Panc1 (cell line): ENCODE results near the gene SETD5. TPM values are rescaled to one million over a fixed set of nuclear protein-coding genes. Genes with fewer than 3 reads are reported as not detected.

Experiments
- ATAC-seq: fragments of 200-7000 bp; cut with Tn5 transposase; 2 replicates; pipeline ENCODE4 v1.9.1; 2020; ENCODE audit warnings: mild to moderate bottlenecking, moderate library complexity
- BruUV-seq: library from RNA; stranded (reverse); fragments of 400-500 nt; replicated peaks from 2 replicates; lab custom pipeline; 2021; lab: Mats Ljungman, UMichigan
- CTCF ChIA-PET: fragments of 300-600 bp; sonication (Branson Sonifier 250); formaldehyde crosslinking; loops from one replicate; lab custom pipeline; 2022; ENCODE audit warnings: antibody characterized with exemption; lab: Charles Lee
- POLR2A ChIA-PET: fragments of 300-600 bp; sonication (Branson Sonifier 250); formaldehyde crosslinking; loops from one replicate; lab custom pipeline; 2022; ENCODE audit warnings: antibody characterized with exemption; lab: Charles Lee
- DNase-seq: peaks from one replicate; pipeline ENCODE4 v3.0.0-alpha.2; 2010; ENCODE audit warnings: low read depth, low spot score
- H3K27ac ChIP-seq: 2 replicates; pipeline ENCODE4 v1.5.1; 2011; ENCODE audit warnings: mild to moderate bottlenecking, low read length, inconsistent platforms
- H3K27me3 ChIP-seq: fragments of 200-500 bp; sonication (Bioruptor generic); 2 replicates; pipeline ENCODE4 v1.6.0; 2014; ENCODE audit warnings: low read length, inconsistent platforms; ENCODE audit not compliant: control insufficient read depth, insufficient read depth
- H3K36me3 ChIP-seq: fragments of 200-500 bp; sonication (Bioruptor generic); 2 replicates; pipeline ENCODE4 v1.5.1; 2014; ENCODE audit warnings: inconsistent platforms, mild to moderate bottlenecking, low read length, moderate library complexity; ENCODE audit not compliant: control insufficient read depth, insufficient read depth
- H3K4me1 ChIP-seq: 2 replicates; pipeline ENCODE4 v1.5.1; 2011; ENCODE audit warnings: inconsistent platforms, mild to moderate bottlenecking, low read length, moderate library complexity; ENCODE audit not compliant: control insufficient read depth, insufficient read depth
- H3K4me3 ChIP-seq, 2 experiments: 2 replicates each; pipeline ENCODE4 v1.5.1; 2011 to 2012; ENCODE audit warnings: low read depth in 2 of 2, low read length in 2 of 2, mild to moderate bottlenecking in 2 of 2, inconsistent platforms in 1 of 2, moderate library complexity in 1 of 2
- H3K9me3 ChIP-seq: fragments of 200-500 bp; sonication (Bioruptor generic); 2 replicates; pipeline ENCODE4 v1.5.1; 2014; ENCODE audit warnings: low read depth, mild to moderate bottlenecking, inconsistent platforms, low read length, moderate library complexity; ENCODE audit not compliant: control insufficient read depth, insufficient read depth
- CTCF ChIP-seq: fragments of 450-650 bp; IDR thresholded peaks from 2 replicates; pipeline ENCODE4 v1.5.1; 2017; ENCODE audit warnings: mild to moderate bottlenecking
- POLR2AphosphoS5 ChIP-seq: IDR thresholded peaks from 2 replicates; pipeline ENCODE4 v1.6.1; 2012; ENCODE audit warnings: mild to moderate bottlenecking, low read depth, low read length, moderate library complexity
- REST ChIP-seq, 2 experiments: IDR thresholded peaks; 2 replicates each; pipeline ENCODE4 v1.6.1; 2011 to 2012; ENCODE audit warnings: low read depth in 2 of 2, control low read depth in 1 of 2, low read length in 1 of 2, mild to moderate bottlenecking in 1 of 2, moderate library complexity in 1 of 2; ENCODE audit not compliant: insufficient read depth in 1 of 2
- SIN3A ChIP-seq: IDR thresholded peaks from 2 replicates; pipeline ENCODE4 v1.6.1; 2012; ENCODE audit warnings: low read depth, mild to moderate bottlenecking, low read length, moderate library complexity, borderline replicate concordance; ENCODE audit not compliant: insufficient read depth
- TCF7L2 ChIP-seq: IDR thresholded peaks from 2 replicates; pipeline ENCODE4 v1.6.1; 2011; ENCODE audit warnings: mild to moderate bottlenecking, low read depth, low read length, inconsistent platforms
- in situ Hi-C: cut with HindIII; loops from 2 replicates; pipeline ENCODE4 v1.10.0; 2016; ENCODE audit warnings: low sequenced_read_pairs, low pct_unique_long_range_greater_than_20kb
- intact Hi-C: fragments of 100-400 bp; cut with micrococcal nuclease; formaldehyde crosslinking; loops from one replicate; pipeline ENCODE4 v1.10.0; 2022; ENCODE audit not compliant: unreplicated experiment
- total RNA-seq: library from RNA; stranded (reverse); gene quantifications from one replicate; pipeline ENCODE4 v1.2.1, GENCODE V29; 2021; ENCODE audit not compliant: unreplicated experiment

The SETD5 gene
- total RNA-seq, 1 experiment from 2014 or later = 69.4 TPM

- Histone ChIP-seq H3K27me3 (no peaks in the 10 kb centered on the region), H3K4me1 (peaks cover 14% of the 10 kb centered on the region; the same call in 1 of the 2 replicates), H3K36me3 (peaks cover 45% of the 10 kb centered on the region), H3K27ac (no peak overlapping the region), H3K9me3 (no peaks in the 10 kb centered on the region), H3K4me3 (no peak overlapping the region)
- intact Hi-C loops (no loop called here), in situ Hi-C loops (no loop called here)
- BruUV-seq = no TSS peak
- DNase-seq = no peak
- ATAC-seq = no peak
- CTCF ChIA-PET = no interaction called here
- TF ChIP-seq POLR2AphosphoS5 (no peak), TCF7L2 (no peak), CTCF (no peak), REST (IDR thresholded peaks at IDR 0.05; ENCODE audit: insufficient read depth in 1 of 2, low read depth in 2 of 2, low read length in 1 of 2) (no peak)
- POLR2A ChIA-PET = no interaction called here
Measured at GRCh38 chr3:9428411-9428810, 31.0 kb downstream of the SETD5 start.

- ATAC-seq = no peak
- intact Hi-C loops = no loop called here
Measured at GRCh38 chr3:9430733-9431132, 33.3 kb downstream of the SETD5 start.

More at GRCh38 chr3:9430733-9431132, 33.3 kb downstream of the SETD5 start:
- Histone ChIP-seq H3K36me3 (peaks cover 57% of the 10 kb centered on the region), H3K27ac (no peak overlapping the region), H3K4me3 (no peak overlapping the region), H3K9me3 (no peaks in the 10 kb centered on the region), H3K4me1 (no peaks in the 10 kb centered on the region), H3K27me3 (no peaks in the 10 kb centered on the region)
- CTCF ChIA-PET = no interaction called here
- in situ Hi-C loops = no loop called here
- TF ChIP-seq POLR2AphosphoS5 (no peak), TCF7L2 (no peak), REST (IDR thresholded peaks at IDR 0.05; ENCODE audit: insufficient read depth in 1 of 2, low read depth in 2 of 2, low read length in 1 of 2) (no peak), SIN3A (no peak), CTCF (no peak)
- POLR2A ChIA-PET = no interaction called here
- DNase-seq = no peak
- BruUV-seq = TSS peak; percentile 32
